ENCODE measurements around the gene AGA. TPM values are rescaled to one million over a fixed set of nuclear protein-coding genes. Genes with fewer than 3 reads are reported as not detected.

The AGA gene
- polyA plus RNA-seq, 3 donors from 2014 or later, result 28.1 to 34.6 (median 31.3) TPM

DNA sequence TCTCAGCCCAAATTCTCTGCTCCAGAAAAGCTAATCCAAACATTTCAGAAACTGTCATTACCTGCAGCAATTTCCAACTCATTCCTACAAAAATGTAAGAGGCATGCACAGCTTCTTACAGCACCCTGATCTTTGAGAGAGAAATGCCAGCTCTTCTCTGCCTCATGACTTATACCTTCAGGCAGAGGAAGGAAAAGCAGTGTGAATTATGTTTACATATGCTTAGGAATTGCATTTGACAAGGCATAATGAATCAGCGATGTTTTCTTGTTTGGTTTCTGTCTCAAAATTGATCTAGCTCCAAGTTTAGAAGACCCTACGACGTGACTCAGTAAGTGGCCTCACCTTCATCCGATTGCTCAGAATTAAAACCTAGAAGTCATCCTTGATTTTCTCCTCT lies 21.8 kb upstream of the AGA start:
- no peak for DNase-seq
- Mint-ChIP-seq H3K36me3 (peaks cover 0 to 4% (median 3%) of the 10 kb centered on the region in 3 donors), H3K9me3 (peaks cover 0 to 3% (median 0%) of the 10 kb centered on the region in 6 donors), H3K4me1 (no peaks in the 10 kb centered on the region), H3K27me3 (ENCODE audit: low read depth in 3 of 3) (peaks cover 0 to 3% (median 0%) of the 10 kb centered on the region in 3 donors), H3K4me3 (no peak overlapping the region), H3K27ac (no peak overlapping the region)

DNA sequence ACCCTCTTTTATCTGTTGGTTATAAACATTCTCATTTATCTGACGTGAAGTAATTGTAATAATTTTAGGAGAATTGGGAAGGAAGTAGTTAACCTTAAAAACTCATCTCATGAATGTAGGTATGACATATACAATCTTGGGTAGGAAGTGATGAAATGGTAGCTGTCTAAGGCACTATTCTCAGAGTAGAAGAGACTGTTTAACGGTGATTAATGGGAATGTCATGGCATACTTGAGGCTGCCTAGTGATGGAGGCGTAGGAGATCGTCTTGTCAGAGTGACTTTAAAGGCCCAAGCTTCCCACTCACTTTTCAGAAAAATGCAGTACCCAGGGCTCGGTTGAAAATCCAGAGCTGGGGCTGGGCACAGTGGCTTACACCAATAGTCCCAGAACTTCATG lies 19.4 kb upstream of the AGA start:
- H3K4me1 Mint-ChIP-seq, result no peaks in the 10 kb centered on the region
- no peak overlapping the region for H3K4me3 Mint-ChIP-seq
- peaks cover 0 to 3% (median 0%) of the 10 kb centered on the region in 3 donors for H3K27me3 Mint-ChIP-seq (ENCODE audit: low read depth in 3 of 3)
- peaks cover 0 to 4% (median 3%) of the 10 kb centered on the region in 3 donors for H3K36me3 Mint-ChIP-seq
- peaks cover 0 to 3% (median 0%) of the 10 kb centered on the region in 6 donors for H3K9me3 Mint-ChIP-seq
- DNase-seq, result no peak
- no peak overlapping the region for H3K27ac Mint-ChIP-seq

DNA sequence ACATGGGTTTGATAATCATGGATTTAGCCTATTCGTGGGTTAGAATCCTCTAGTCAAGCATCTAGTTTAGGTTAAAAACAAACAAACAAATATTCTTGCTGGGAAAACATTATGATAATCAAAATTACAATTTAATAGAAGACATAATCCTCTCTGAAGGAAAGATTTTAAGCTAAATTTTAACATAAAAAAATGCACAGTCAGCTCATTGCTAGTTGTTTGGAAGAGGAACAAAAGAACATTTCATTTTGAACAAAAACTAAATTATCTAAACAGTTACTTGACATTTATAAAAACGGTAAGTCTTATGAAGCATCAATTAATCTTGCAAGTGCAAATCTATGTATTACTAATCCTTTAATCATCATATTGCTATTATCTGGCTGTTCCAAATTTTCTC lies 18.2 kb upstream of the AGA start:
- H3K9me3 Mint-ChIP-seq, result peaks cover 0 to 3% (median 0%) of the 10 kb centered on the region in 6 donors
- no peak overlapping the region for H3K4me3 Mint-ChIP-seq
- no peak overlapping the region for H3K27ac Mint-ChIP-seq
- H3K36me3 Mint-ChIP-seq, result peaks cover 0 to 6% (median 4%) of the 10 kb centered on the region in 3 donors
- H3K27me3 Mint-ChIP-seq (ENCODE audit: low read depth in 3 of 3), result peaks cover 0 to 3% (median 0%) of the 10 kb centered on the region in 3 donors
- DNase-seq, result no peak
- H3K4me1 Mint-ChIP-seq, result no peaks in the 10 kb centered on the region

DNA sequence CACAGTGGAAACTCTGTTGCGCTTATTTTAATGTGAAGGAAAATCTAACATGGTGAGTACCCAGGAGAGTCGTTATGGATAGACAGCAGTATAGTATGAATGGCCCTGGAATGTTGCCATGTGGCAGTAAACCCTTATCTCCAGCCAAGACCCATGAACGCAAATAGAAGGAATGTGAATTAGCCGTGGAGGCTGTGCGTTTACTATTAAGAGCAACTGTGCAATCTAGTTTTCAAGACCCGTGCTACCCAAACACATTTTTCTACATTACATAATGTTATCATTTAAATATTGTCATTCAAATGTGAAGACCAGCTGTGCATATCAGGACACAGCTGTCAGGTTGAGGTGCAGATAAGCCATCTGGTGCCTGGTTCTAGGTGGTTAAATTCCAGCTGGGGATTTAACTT lies 13.3 kb upstream of the AGA start:
- no peaks in the 10 kb centered on the region for H3K9me3 Mint-ChIP-seq
- H3K27me3 Mint-ChIP-seq (ENCODE audit: low read depth in 3 of 3), result no peaks in the 10 kb centered on the region
- H3K4me3 Mint-ChIP-seq, result no peak overlapping the region
- peaks cover 3 to 4% of the 10 kb centered on the region in 2 donors for H3K4me1 Mint-ChIP-seq
- no peak for DNase-seq
- no peak overlapping the region for H3K27ac Mint-ChIP-seq
- peaks cover 0 to 14% (median 6%) of the 10 kb centered on the region in 3 donors for H3K36me3 Mint-ChIP-seq

DNA sequence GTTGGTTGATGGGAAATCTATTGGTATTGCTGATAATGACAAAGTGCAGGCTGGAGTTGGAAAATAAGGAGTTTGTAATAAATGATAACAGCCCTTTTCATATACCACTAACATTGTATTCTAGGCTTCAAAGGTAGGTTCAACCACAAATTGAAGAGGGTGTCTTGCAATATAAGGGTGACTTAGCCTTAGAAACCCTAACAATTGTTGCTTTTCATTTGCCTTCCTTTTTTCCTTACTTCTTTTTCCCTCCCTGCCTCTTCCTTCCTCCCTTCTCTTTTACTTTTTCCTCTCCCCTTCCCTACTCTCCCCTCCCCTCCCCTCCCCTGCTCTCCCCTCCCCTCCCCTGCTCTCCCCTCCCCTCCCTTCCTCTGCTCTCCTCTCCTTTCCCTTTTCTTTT lies 10.9 kb upstream of the AGA start:
- peaks cover 3 to 10% of the 10 kb centered on the region in 2 donors for H3K4me1 Mint-ChIP-seq
- no peak for DNase-seq
- H3K36me3 Mint-ChIP-seq, result peaks cover 0 to 14% (median 6%) of the 10 kb centered on the region in 3 donors
- H3K27me3 Mint-ChIP-seq (ENCODE audit: low read depth in 3 of 3), result no peaks in the 10 kb centered on the region
- H3K4me3 Mint-ChIP-seq, result no peak overlapping the region
- peak overlapping the region in 1 of 6 donors; percentile 12 for H3K27ac Mint-ChIP-seq
- no peaks in the 10 kb centered on the region for H3K9me3 Mint-ChIP-seq

DNA sequence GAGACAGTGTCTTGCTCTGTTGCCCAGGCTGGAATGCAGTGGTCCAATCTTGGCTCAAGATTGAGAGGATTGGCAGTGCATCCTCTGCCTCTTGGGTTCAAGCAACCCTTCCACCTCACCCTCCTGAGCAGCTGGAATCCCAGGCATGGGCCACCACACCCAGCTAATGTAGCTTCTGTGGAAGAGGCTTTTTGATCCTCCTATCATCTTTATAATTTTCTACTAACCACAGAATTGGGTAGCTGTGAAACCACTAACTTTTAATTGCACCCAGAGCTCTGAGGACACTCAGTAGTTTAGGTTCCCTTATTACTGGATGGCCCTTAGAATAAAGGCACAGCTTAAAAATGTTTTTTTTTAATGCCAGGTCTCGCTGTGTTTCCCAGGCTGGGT lies 8.9 kb upstream of the AGA start:
- Mint-ChIP-seq H3K4me3 (no peak overlapping the region), H3K4me1 (peaks cover 3 to 10% of the 10 kb centered on the region in 2 donors), H3K27me3 (ENCODE audit: low read depth in 3 of 3) (no peaks in the 10 kb centered on the region), H3K9me3 (no peaks in the 10 kb centered on the region), H3K36me3 (peaks cover 0 to 14% (median 6%) of the 10 kb centered on the region in 3 donors), H3K27ac (no peak overlapping the region)
- no peak for DNase-seq

DNA sequence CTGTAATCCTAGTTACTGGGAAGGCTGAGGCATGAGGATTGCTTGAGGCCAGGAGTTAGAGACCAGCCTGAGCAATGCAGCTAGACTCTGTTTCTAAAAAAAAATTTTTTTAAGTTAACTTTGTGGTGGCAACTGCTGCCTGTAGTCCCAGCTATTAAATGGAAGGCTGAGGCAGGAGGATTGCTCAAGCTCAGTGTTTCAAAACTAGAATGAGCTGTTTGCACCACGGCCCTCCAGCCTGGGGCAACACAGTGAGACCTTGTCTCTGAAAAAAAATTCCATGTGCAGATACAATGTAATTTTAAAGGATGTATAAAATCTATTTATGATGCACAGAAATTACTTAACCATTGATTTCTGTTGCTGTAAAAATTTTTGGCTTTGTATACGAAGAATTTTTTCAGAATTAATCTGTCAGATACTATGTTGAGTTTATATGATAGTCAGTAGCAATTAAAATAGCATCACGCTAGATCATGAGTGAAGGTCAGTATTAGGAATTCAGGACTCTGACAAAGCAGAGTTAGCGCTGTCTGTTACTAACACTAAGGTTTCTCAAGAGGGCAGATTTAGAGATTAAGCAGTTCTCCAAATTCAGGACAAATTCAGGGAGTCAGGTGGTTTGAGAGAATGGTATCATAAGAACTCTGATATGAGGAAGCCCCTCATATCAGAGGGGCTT lies 8.3 kb upstream of the AGA start:
- Mint-ChIP-seq H3K4me1 (peaks cover 3 to 10% of the 10 kb centered on the region in 2 donors), H3K27me3 (ENCODE audit: low read depth in 3 of 3) (no peaks in the 10 kb centered on the region), H3K4me3 (no peak overlapping the region), H3K36me3 (peaks cover 0 to 11% (median 6%) of the 10 kb centered on the region in 3 donors), H3K9me3 (no peaks in the 10 kb centered on the region), H3K27ac (no peak overlapping the region)
- DNase-seq, result no peak

DNA sequence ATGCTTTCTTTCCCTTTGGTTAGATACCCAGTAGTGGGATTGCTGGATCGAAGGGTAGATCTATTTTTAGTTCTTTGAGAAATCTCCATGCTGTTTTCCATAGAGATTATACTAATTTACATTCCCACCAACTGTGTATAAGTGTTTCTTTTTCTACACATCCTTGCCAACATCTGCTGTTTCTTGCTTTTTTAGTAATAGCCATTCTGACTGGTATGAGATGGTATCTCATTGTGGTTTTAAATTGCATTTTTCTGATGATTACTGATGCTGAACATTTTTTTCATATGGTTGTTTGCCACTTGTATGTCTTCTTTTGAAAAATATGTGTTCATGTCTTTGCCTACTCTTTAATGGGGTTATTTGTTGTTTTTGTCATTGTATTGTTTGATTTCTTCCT lies 6.6 kb upstream of the AGA start:
- Mint-ChIP-seq H3K36me3 (peaks cover 0 to 7% (median 0%) of the 10 kb centered on the region in 3 donors), H3K4me3 (no peak overlapping the region), H3K9me3 (no peaks in the 10 kb centered on the region), H3K27ac (peak overlapping the region in 1 of 6 donors; percentile 14), H3K27me3 (ENCODE audit: low read depth in 3 of 3) (no peaks in the 10 kb centered on the region), H3K4me1 (peaks cover 5 to 10% of the 10 kb centered on the region in 2 donors)
- no peak for DNase-seq

DNA sequence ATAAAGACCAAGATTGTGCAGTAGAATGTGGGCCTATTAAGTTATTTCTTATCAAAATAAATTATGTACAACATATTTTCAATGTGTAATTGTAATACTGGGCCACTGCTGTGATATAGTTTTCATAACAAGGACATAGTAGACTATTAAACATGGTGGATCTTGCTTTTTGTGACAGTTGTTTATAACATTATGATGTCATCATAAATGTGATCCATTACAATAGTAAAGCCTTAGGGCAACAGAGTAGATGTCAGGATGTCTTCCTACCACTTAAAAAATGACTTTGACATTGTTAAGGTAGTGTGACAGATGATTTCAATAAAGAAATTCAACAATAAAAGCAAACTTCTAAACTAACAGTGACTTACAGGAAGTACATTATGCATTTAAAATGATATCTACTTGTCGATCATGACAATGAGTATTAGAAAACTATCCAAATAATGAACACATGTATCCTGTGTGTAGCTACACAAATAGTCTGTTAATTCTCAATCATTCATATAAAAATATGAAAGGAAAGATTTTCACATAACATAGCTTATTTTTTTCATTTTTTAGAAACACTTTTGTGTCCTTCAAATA lies 5.3 kb upstream of the AGA start:
- Mint-ChIP-seq H3K27me3 (ENCODE audit: low read depth in 3 of 3) (peaks cover 0 to 6% (median 0%) of the 10 kb centered on the region in 3 donors), H3K4me3 (no peak overlapping the region)
- no peak for DNase-seq

DNA sequence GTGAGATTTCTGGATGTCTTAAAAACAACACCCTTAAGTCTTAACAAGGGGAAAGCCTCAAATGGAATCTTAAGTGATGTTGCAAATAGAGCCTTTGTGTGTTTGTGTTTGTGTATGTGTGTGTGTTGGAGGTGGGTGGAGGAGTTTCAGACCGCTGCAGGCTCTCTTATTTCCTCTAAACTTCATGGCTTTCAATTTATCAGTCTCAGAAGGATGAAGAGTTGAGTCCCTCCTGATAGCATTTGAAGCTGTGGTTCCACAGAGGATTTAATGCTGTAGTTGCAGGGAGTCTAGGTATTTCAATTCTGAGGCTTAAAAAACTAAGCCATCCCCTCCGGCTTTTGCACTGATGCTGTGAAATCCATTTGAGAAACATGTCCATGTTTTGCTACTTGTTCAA lies 4.3 kb upstream of the AGA start:
- DNase-seq, result no peak
- Mint-ChIP-seq H3K27me3 (ENCODE audit: low read depth in 3 of 3) (peaks cover 0 to 14% (median 0%) of the 10 kb centered on the region in 3 donors), H3K27ac (peak overlapping the region in 1 of 6 donors; percentile 38), H3K36me3 (no peaks in the 10 kb centered on the region), H3K9me3 (no peaks in the 10 kb centered on the region), H3K4me3 (no peak overlapping the region), H3K4me1 (peaks cover 16 to 23% of the 10 kb centered on the region in 2 donors)

More for the DNA sequence above, 5.3 kb upstream of the AGA start:
- Mint-ChIP-seq H3K27ac (no peak overlapping the region), H3K36me3 (peaks cover 0 to 2% (median 0%) of the 10 kb centered on the region in 3 donors), H3K9me3 (no peaks in the 10 kb centered on the region), H3K4me1 (peaks cover 12 to 17% of the 10 kb centered on the region in 2 donors)

DNA sequence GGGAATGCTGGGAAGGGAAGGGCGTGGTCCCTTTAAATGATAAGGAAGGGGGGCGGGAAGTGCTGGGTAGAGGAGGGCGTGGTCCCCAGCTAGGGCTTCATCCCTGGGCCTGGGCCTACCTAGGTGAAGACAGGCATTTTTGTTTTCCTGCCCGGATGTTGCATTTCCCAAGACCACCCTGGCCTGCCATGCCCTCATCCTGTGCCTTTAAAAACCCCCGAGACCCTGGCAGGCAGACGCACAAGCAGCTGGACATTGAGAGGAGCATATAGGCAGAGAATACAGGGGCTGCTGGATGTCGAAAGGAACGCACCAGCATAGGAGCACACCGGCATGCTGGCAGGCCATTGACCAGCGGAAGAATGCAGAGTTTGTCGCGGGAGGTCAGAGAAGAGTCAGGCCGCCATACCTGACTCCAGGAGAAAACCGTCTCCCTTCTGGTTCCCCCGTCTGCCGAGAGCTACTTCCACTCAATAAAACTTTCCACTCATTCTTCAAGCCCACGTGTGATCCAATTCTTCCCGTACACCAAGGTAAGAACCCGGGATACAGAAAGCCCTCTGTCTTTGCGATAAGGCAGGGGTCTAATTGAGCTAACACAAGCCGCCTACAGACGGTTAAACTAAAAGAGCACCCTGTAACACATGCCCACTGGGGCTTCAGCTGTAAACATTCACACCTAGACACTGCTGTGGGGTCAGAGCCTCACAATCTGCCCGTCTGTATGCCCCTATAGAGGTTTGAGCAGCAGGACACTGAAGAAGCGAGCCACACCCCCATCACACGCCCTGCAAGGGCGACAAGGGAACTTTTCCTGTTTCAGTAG lies 2.9 kb upstream of the AGA start:
- H3K27ac Mint-ChIP-seq, result peak overlapping the region in 1 of 6 donors; percentile 55
- H3K9me3 Mint-ChIP-seq, result no peaks in the 10 kb centered on the region
- peaks cover 0 to 15% (median 0%) of the 10 kb centered on the region in 3 donors for H3K27me3 Mint-ChIP-seq (ENCODE audit: low read depth in 3 of 3)
- H3K4me1 Mint-ChIP-seq, result peaks cover 27 to 32% of the 10 kb centered on the region in 2 donors
- DNase-seq, result no peak
- peaks cover 0 to under 1% (median 0%) of the 10 kb centered on the region in 3 donors for H3K36me3 Mint-ChIP-seq
- peak overlapping the region in 3 of 5 donors; percentile 21 to 55 (median 32) for H3K4me3 Mint-ChIP-seq

DNA sequence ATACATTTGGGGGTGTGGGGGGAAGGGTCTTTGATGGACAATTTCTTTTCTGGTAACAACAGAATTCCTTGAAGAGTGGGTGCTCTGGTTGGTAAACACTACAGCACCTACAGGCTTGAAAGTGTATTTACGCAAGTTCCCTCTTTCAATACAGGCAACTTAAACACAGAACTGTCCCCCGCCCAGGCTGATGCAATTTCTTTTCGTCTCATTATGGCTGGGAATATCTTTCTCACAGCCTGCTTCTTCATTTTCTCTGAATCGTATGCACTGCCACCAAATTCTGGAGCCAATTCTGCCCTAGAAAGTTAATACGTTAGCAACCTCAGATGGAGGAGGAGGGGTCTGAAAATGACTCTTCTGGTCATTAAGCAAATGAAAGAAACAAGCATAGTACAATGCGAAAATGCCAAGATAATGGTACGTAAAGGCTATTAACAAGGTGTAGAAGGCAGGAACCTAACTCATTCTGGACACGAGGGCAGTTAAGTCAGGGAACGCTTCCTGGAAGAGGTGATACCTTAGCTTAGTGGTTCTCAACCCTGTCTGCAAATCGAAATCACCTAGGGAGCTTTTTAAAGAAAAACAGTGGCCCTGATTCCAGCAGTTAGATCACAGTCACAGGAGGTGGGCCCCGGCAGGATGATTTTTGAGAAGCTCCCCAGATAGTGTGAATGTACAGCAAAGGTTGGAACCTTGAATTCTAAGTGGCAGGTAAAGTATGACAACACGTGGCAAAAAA lies 1.0 kb downstream of the AGA start:
- Mint-ChIP-seq H3K27me3 (ENCODE audit: low read depth in 3 of 3) (peaks cover 0 to 15% (median 0%) of the 10 kb centered on the region in 3 donors), H3K4me1 (peaks cover 29 to 30% of the 10 kb centered on the region in 2 donors), H3K36me3 (peaks cover 14 to 22% (median 15%) of the 10 kb centered on the region in 3 donors), H3K9me3 (no peaks in the 10 kb centered on the region), H3K4me3 (peak overlapping the region; percentile 88 to 94 (median 90)), H3K27ac (peak overlapping the region; percentile 89 to 98 (median 94))
- DNase-seq, result peak; percentile 0 to 21 (median 2)

DNA sequence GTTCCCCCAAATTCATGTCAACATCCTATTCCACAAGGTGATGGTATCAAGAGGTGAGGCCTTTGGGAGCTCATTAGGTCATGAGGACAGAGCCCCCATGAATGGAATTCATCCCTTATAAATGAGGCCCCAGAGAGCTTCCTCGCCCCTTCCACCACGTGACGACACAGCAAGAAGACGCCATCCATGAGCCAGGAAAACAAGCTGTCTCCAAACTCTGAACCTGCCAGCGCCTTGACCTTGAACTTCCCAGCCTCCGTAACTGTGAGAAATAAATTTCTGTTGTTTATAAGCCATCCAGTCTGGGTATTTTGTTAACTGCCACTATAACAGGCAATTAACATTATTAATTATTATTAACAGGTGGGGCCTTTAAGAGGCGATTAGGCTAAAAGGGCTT lies 5.8 kb downstream of the AGA start:
- Mint-ChIP-seq H3K4me3 (no peak overlapping the region), H3K4me1 (peaks cover 16% of the 10 kb centered on the region in 2 donors), H3K27ac (no peak overlapping the region), H3K9me3 (no peaks in the 10 kb centered on the region), H3K36me3 (peaks cover 29 to 52% (median 44%) of the 10 kb centered on the region in 3 donors), H3K27me3 (ENCODE audit: low read depth in 3 of 3) (no peaks in the 10 kb centered on the region)
- DNase-seq, result no peak
